HEK293 (cell line): ENCODE data around the gene NEURL2.

Experiments
- ZNF214 ChIP-seq: fragments of 450-650 bp; formaldehyde crosslinking; IDR thresholded peaks from 2 replicates; pipeline ENCODE4 v1.5.1; 2017; ENCODE audit warnings: missing biosample characterization, mild to moderate bottlenecking, missing genetic modification characterization, borderline replicate concordance
- TF ChIP-seq, protein P1 (sequence below): fragments of 450-650 bp; formaldehyde crosslinking; IDR thresholded peaks from 2 replicates; pipeline ENCODE4 v1.5.1; 2016; ENCODE audit warnings: missing biosample characterization, missing genetic modification characterization
- TF ChIP-seq, protein P2 (sequence below): fragments of 450-650 bp; formaldehyde crosslinking; IDR thresholded peaks from 2 replicates; pipeline ENCODE4 v1.5.1; 2016; ENCODE audit warnings: missing biosample characterization, missing genetic modification characterization

GRCh38 chr20:45872626-45873025 lies 18.4 kb downstream of the NEURL2 start:
- TF ChIP-seq, protein P1, sequence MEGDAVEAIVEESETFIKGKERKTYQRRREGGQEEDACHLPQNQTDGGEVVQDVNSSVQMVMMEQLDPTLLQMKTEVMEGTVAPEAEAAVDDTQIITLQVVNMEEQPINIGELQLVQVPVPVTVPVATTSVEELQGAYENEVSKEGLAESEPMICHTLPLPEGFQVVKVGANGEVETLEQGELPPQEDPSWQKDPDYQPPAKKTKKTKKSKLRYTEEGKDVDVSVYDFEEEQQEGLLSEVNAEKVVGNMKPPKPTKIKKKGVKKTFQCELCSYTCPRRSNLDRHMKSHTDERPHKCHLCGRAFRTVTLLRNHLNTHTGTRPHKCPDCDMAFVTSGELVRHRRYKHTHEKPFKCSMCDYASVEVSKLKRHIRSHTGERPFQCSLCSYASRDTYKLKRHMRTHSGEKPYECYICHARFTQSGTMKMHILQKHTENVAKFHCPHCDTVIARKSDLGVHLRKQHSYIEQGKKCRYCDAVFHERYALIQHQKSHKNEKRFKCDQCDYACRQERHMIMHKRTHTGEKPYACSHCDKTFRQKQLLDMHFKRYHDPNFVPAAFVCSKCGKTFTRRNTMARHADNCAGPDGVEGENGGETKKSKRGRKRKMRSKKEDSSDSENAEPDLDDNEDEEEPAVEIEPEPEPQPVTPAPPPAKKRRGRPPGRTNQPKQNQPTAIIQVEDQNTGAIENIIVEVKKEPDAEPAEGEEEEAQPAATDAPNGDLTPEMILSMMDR (tag by site-specific recombination), result no peak
- TF ChIP-seq, protein P2, sequence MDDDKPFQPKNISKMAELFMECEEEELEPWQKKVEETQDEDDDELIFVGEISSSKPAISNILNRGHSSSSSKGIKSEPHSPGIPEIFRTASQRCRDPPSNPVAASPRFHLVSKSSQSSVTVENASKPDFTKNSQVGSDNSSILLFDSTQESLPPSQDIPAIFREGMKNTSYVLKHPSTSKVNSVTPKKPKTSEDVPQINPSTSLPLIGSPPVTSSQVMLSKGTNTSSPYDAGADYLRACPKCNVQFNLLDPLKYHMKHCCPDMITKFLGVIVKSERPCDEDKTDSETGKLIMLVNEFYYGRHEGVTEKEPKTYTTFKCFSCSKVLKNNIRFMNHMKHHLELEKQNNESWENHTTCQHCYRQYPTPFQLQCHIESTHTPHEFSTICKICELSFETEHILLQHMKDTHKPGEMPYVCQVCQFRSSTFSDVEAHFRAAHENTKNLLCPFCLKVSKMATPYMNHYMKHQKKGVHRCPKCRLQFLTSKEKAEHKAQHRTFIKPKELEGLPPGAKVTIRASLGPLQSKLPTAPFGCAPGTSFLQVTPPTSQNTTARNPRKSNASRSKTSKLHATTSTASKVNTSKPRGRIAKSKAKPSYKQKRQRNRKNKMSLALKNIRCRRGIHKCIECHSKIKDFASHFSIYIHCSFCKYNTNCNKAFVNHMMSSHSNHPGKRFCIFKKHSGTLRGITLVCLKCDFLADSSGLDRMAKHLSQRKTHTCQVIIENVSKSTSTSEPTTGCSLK (tag by site-specific recombination), result no peak
- no peak for TF ChIP-seq ZNF214 (tag by site-specific recombination)
